ENCODE measurements around the gene CACNA2D3. TPM values are rescaled to one million over a fixed set of nuclear protein-coding genes. Genes with fewer than 3 reads are reported as not detected.

CACNA2D3 gene
- total RNA-seq, 4 donors from 2014 or later: 0.83 to 5.0 (median 2.5) TPM

DNA sequence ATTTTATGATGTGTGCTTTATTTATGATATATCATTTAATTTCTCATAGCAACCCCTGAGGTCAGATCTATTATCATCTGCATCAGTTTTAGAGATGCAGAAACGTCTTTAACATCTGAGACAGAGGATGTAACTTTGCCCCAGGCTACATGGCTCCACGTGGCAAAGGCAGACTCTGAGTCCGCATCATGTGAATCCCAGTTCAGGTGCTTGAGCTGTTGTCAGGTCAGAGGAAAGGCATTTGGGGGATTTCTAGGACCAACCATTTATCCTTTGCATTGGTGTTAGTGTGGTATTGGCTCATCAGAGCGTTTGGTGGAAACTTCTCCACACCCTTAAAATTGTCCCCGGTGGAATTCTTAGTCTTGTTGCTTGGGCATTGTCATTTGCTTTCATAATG is 10.8 kb downstream of the CACNA2D3 start:
- no peak for TF ChIP-seq POLR2A (IDR thresholded peaks at IDR 0.05)
- TF ChIP-seq, protein P1, sequence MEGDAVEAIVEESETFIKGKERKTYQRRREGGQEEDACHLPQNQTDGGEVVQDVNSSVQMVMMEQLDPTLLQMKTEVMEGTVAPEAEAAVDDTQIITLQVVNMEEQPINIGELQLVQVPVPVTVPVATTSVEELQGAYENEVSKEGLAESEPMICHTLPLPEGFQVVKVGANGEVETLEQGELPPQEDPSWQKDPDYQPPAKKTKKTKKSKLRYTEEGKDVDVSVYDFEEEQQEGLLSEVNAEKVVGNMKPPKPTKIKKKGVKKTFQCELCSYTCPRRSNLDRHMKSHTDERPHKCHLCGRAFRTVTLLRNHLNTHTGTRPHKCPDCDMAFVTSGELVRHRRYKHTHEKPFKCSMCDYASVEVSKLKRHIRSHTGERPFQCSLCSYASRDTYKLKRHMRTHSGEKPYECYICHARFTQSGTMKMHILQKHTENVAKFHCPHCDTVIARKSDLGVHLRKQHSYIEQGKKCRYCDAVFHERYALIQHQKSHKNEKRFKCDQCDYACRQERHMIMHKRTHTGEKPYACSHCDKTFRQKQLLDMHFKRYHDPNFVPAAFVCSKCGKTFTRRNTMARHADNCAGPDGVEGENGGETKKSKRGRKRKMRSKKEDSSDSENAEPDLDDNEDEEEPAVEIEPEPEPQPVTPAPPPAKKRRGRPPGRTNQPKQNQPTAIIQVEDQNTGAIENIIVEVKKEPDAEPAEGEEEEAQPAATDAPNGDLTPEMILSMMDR (IDR thresholded peaks at IDR 0.05): no peak
- intact Hi-C loops (cut with DNase I; ENCODE audit: low total_unique reads): no loop called here
- H3K27ac ChIP-seq: no peak overlapping the region
- H3K27me3 ChIP-seq: no peaks in the 10 kb centered on the region
- H3K36me3 ChIP-seq: no peaks in the 10 kb centered on the region
- no peak for DNase-seq
- H3K9me3 ChIP-seq: no peaks in the 10 kb centered on the region
- H3K4me1 ChIP-seq: no peaks in the 10 kb centered on the region
- H3K4me3 ChIP-seq: no peak overlapping the region

DNA sequence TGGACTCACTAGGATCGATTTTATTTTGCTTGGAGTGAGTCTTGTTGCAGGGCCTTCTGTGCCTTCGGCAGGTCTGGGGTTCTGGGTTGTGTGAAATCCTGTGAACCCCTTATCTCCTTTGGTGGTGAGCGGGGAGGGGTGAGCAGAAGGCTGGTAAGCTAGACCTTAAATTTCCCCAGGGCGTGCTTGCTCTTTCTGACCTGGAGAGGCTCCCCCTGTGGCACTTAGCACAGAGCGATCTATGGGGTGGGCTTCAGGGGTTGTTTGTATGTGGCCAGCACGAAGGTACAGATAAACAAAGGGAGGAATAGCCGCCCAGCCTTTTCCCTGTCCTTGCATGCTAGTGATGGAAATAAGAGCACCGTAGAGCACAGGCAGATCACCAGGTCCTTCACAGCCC is 11.8 kb downstream of the CACNA2D3 start:
- intact Hi-C loops (cut with DNase I; ENCODE audit: low total_unique reads): no loop called here
- DNase-seq: no peak
- Histone ChIP-seq H3K36me3 (no peaks in the 10 kb centered on the region), H3K9me3 (no peaks in the 10 kb centered on the region), H3K27me3 (no peaks in the 10 kb centered on the region), H3K27ac (no peak overlapping the region), H3K4me3 (no peak overlapping the region), H3K4me1 (no peaks in the 10 kb centered on the region)
- TF ChIP-seq, protein P1 (IDR thresholded peaks at IDR 0.05): no peak
- no peak for TF ChIP-seq POLR2A (IDR thresholded peaks at IDR 0.05)

DNA sequence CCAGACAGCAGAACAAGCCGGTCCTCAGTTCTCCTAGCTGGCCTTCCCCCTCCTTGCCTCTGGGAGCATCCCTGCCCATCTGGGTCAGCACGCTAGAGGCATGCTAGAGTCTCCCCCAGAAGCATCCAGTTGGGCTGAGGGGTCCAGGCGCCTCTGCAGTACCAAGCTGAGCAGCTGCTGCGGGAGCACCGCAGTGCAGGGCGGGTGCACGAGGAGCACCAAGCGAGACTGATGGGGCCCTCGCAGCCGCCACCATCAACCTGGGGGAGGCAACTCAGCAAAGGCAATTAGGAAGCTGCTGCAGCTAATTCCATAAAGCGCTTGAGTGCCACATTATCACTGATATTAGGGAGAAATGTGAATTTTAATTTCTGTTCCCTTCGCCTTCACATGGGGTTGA is 12.4 kb downstream of the CACNA2D3 start:
- Histone ChIP-seq H3K27me3 (no peaks in the 10 kb centered on the region), H3K9me3 (no peaks in the 10 kb centered on the region), H3K36me3 (no peaks in the 10 kb centered on the region), H3K4me1 (no peaks in the 10 kb centered on the region), H3K27ac (no peak overlapping the region), H3K4me3 (no peak overlapping the region)
- no peak for TF ChIP-seq POLR2A (IDR thresholded peaks at IDR 0.05)
- TF ChIP-seq, protein P1 (IDR thresholded peaks at IDR 0.05): no peak
- DNase-seq: no peak
- intact Hi-C loops (cut with DNase I; ENCODE audit: low total_unique reads): no loop called here

DNA sequence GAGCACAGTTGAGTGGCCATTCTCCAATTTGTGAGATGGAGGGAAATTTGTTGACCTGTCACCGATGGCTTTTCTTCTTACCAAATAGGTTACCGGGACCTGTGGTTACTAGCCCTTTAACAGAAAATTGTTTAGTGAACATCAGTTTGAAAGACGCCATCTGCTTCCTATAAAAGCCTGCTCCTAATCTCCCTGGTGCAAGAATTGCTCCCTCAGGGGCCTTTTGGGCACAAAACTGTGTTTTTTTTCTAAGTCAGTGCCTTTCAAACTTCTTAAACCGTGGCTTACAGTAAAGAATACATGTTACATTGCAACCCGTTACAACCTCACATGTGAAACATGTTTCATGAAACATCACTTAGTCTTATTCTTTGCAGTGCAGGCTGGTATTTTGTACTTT is 15.0 kb downstream of the CACNA2D3 start:
- DNase-seq: no peak
- Histone ChIP-seq H3K4me3 (no peak overlapping the region), H3K9me3 (no peaks in the 10 kb centered on the region), H3K27me3 (no peaks in the 10 kb centered on the region), H3K27ac (no peak overlapping the region), H3K36me3 (no peaks in the 10 kb centered on the region), H3K4me1 (no peaks in the 10 kb centered on the region)
- intact Hi-C loops (cut with DNase I; ENCODE audit: low total_unique reads): no loop called here
- TF ChIP-seq, protein P1 (IDR thresholded peaks at IDR 0.05): no peak
- no peak for TF ChIP-seq POLR2A (IDR thresholded peaks at IDR 0.05)

DNA sequence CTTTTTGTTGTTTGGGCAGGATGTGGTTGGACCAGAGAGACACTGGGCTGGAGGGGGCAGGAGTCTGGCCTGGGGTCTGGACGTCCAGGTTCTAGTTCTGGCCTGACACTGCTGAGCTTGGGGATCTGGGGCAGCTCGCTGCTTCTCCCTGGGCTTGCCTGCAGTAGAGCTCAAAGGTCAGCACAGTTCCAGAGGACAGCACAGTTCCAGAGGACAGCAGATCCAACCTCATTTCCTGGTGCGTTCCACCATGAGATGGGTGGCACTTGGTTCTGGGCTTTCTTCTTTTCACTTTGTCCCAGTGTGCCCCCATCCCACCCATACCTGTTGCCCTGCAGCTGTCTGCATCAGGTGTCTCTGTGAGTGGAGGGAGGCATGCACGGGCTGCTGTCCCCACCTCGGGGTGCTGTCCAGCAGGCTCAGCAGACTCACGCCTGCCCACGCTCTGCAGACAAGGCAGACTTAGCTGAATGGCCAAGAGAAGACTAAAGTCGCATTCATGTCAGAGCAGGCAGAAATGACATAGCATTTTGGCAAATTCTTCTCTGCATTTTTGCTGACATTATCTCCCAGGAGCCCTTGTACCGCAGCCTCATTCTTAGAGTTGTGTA is 16.7 kb downstream of the CACNA2D3 start:
- H3K9me3 ChIP-seq: no peaks in the 10 kb centered on the region
- TF ChIP-seq, protein P1 (IDR thresholded peaks at IDR 0.05): no peak
- TF ChIP-seq POLR2A (IDR thresholded peaks at IDR 0.05): no peak

More for the DNA sequence above, 16.7 kb downstream of the CACNA2D3 start:
- Histone ChIP-seq H3K36me3 (no peaks in the 10 kb centered on the region), H3K4me1 (no peaks in the 10 kb centered on the region), H3K27ac (no peak overlapping the region), H3K27me3 (no peaks in the 10 kb centered on the region), H3K4me3 (no peak overlapping the region)
- DNase-seq: no peak
- intact Hi-C loops (cut with DNase I; ENCODE audit: low total_unique reads): no loop called here

Measured in uterus (tissue), 4 donors.